HCT116 (cell line): ENCODE measurements around the gene NCOA1. TPM values are rescaled to one million over a fixed set of nuclear protein-coding genes. Genes with fewer than 3 reads are reported as not detected.

Source experiments
- ATAC-seq: fragments of 200-7000 bp; cut with Tn5 transposase; 2 replicates; pipeline ENCODE4 v1.9.1; 2020; ENCODE audit warnings: mild to moderate bottlenecking, moderate library complexity
- BruUV-seq: library from RNA; stranded (reverse); fragments of 400-500 nt; replicated peaks from 2 replicates; lab custom pipeline; 2021; lab: Mats Ljungman, UMichigan
- CTCF ChIA-PET: fragments of 300-600 bp; sonication (Branson Sonifier 250); formaldehyde crosslinking; loops from one replicate; lab custom pipeline; 2021; ENCODE audit warnings: antibody characterized with exemption; lab: Charles Lee
- POLR2A ChIA-PET: fragments of 300-600, 350-600 bp; sonication (Branson Sonifier 250); formaldehyde crosslinking; loops from one replicate; lab custom pipeline; 2021; ENCODE audit warnings: antibody characterized with exemption; lab: Charles Lee
- RAD21 ChIA-PET, 2 experiments: fragments of 300-600 bp; sonication (Branson Sonifier 250); formaldehyde crosslinking; loops; one replicate each; lab custom pipeline; 2023; ENCODE audit warnings: low total read pairs in 2 of 2; ENCODE audit not compliant: uncharacterized antibody in 2 of 2, unreplicated experiment in 2 of 2, low non-redundant PET in 1 of 2; lab: Charles Lee
- DNase-seq: peaks from one replicate; pipeline ENCODE4 v3.0.0-alpha.2; 2010; ENCODE audit warnings: low read depth, low spot score
- H2AFZ ChIP-seq: fragments of 200-600 bp; shearing (Covaris generic), sonication (generic); 2 replicates; pipeline ENCODE4 v1.6.1; 2017; ENCODE audit warnings: low read depth, mixed run types, mixed read lengths, antibody characterized with exemption, low read length; ENCODE audit not compliant: poor library complexity, severe bottlenecking
- H3K27ac ChIP-seq: 2 replicates; pipeline ENCODE4 v1.5.1; 2012; ENCODE audit warnings: low read depth, low read length
- H3K27me3 ChIP-seq: fragments of 200-600 bp; sonication (generic); 2 replicates; pipeline ENCODE4 v1.6.1; 2016; ENCODE audit warnings: mixed run types, low read length, mixed read lengths; ENCODE audit not compliant: insufficient read depth
- H3K36me3 ChIP-seq, 2 experiments: fragments of 200-500 bp in 1 of 2; fragments of 200-600 bp in 1 of 2; sonication (Bioruptor generic) in 1 of 2; sonication (generic) in 1 of 2; 2 replicates each; pipeline versions ENCODE4 v1.5.1 to v1.6.1; 2014 to 2016; ENCODE audit warnings: low read length in 2 of 2, inconsistent platforms in 1 of 2, mixed read lengths in 1 of 2, mixed run types in 1 of 2; ENCODE audit not compliant: insufficient read depth in 2 of 2, control insufficient read depth in 1 of 2
- H3K4me1 ChIP-seq, 2 experiments: fragments of 200-600 bp in 1 of 2; sonication (generic) in 1 of 2; 2 replicates each; pipeline versions ENCODE4 v1.5.1 to v1.6.1; 2012 to 2017; ENCODE audit warnings: low read length in 2 of 2, inconsistent platforms in 1 of 2, mild to moderate bottlenecking in 1 of 2, mixed read lengths in 1 of 2, mixed run types in 1 of 2, moderate library complexity in 1 of 2; ENCODE audit not compliant: insufficient read depth in 2 of 2, control insufficient read depth in 1 of 2
- H3K4me2 ChIP-seq: fragments of 200-600 bp; sonication (generic); 2 replicates; pipeline ENCODE4 v1.6.1; 2017; ENCODE audit warnings: mixed run types, low read length, mixed read lengths
- H3K4me3 ChIP-seq, 2 experiments: fragments of 200-600 bp in 1 of 2; sonication (generic) in 1 of 2; replicated peaks in 1 of 2; 2 replicates each; pipeline ENCODE4 v1.5.1; 2011 to 2016; ENCODE audit warnings: low read length in 2 of 2, control low read depth in 1 of 2, low read depth in 1 of 2, mild to moderate bottlenecking in 1 of 2, mixed read lengths in 1 of 2, mixed run types in 1 of 2
- H3K79me2 ChIP-seq: fragments of 200-600 bp; sonication (generic); 2 replicates; pipeline ENCODE4 v1.6.1; 2017; ENCODE audit warnings: mild to moderate bottlenecking, mixed run types, low read length, moderate library complexity, mixed read lengths; ENCODE audit not compliant: insufficient read depth
- H3K9ac ChIP-seq: fragments of 200-600 bp; sonication (generic); 2 replicates; pipeline ENCODE4 v1.6.1; 2016; ENCODE audit warnings: low read length, mixed read lengths
- H3K9me2 ChIP-seq: fragments of 200-600 bp; sonication (generic), shearing (Covaris generic); 2 replicates; pipeline ENCODE4 v1.6.1; 2017; ENCODE audit warnings: mixed run types, mild to moderate bottlenecking, moderate library complexity; ENCODE audit not compliant: insufficient read depth
- H3K9me3 ChIP-seq, 2 experiments: fragments of 200-500 bp in 1 of 2; fragments of 200-600 bp in 1 of 2; sonication (Bioruptor generic) in 1 of 2; sonication (generic) in 1 of 2; 2 replicates each; pipeline ENCODE4 v1.6.1; 2014 to 2017; ENCODE audit warnings: low read length in 2 of 2, mixed read lengths in 2 of 2, inconsistent platforms in 1 of 2, low read depth in 1 of 2, mild to moderate bottlenecking in 1 of 2, mixed run types in 1 of 2, moderate library complexity in 1 of 2; ENCODE audit not compliant: control insufficient read depth in 1 of 2, insufficient read depth in 1 of 2
- H4K20me1 ChIP-seq: fragments of 200-600 bp; sonication (generic), shearing (Covaris generic); 2 replicates; pipeline ENCODE4 v1.6.1; 2017; ENCODE audit warnings: mixed run types, mild to moderate bottlenecking, moderate library complexity; ENCODE audit not compliant: insufficient read depth
- CBX3 ChIP-seq: IDR thresholded peaks from 2 replicates; pipeline ENCODE4 v1.6.1; 2012; ENCODE audit warnings: low read depth
- EGR1 ChIP-seq: IDR thresholded peaks from 2 replicates; pipeline ENCODE4 v1.6.1; 2012; ENCODE audit warnings: low read depth
- ELF1 ChIP-seq: IDR thresholded peaks from 2 replicates; pipeline ENCODE4 v1.6.1; 2012; ENCODE audit warnings: low read depth, borderline replicate concordance
- EZH2 ChIP-seq: fragments of 200-600 bp; sonication (generic); IDR thresholded peaks from 2 replicates; pipeline ENCODE4 v1.6.1; 2017; ENCODE audit warnings: antibody characterized with exemption, mixed run types
- POLR2AphosphoS5 ChIP-seq: IDR thresholded peaks from 2 replicates; pipeline ENCODE4 v1.6.1; 2011; ENCODE audit warnings: mild to moderate bottlenecking, low read depth, low read length, moderate library complexity
- RAD21 ChIP-seq: IDR thresholded peaks from 2 replicates; pipeline ENCODE4 v1.6.1; 2012; ENCODE audit warnings: low read depth, mild to moderate bottlenecking
- YY1 ChIP-seq: IDR thresholded peaks from 2 replicates; pipeline ENCODE4 v1.6.1; 2011; ENCODE audit warnings: low read length, low read depth, moderate library complexity, mild to moderate bottlenecking; ENCODE audit not compliant: insufficient replicate concordance; ENCODE audit errors: extremely low read depth
- ZFX ChIP-seq: fragments of 450-650 bp; IDR thresholded peaks from 2 replicates; pipeline ENCODE4 v1.6.1; 2017
- intact Hi-C: fragments of 100-400 bp; cut with micrococcal nuclease; formaldehyde crosslinking; loops from 2 replicates; pipeline ENCODE4 v1.10.0; 2022
- total RNA-seq: library from RNA; stranded (reverse); gene quantifications from one replicate; pipeline ENCODE4 v1.2.1, GENCODE V29; 2021; ENCODE audit not compliant: unreplicated experiment
- TF ChIP-seq, protein P1 (sequence below): IDR thresholded peaks from 2 replicates; pipeline ENCODE4 v1.6.1; 2011; ENCODE audit warnings: mild to moderate bottlenecking, low read length, moderate library complexity; ENCODE audit not compliant: insufficient replicate concordance; ENCODE audit errors: extremely low read depth
- TF ChIP-seq, protein P2 (sequence below): IDR thresholded peaks from 2 replicates; pipeline ENCODE4 v1.6.1; 2012
- TF ChIP-seq, protein P3 (sequence below): IDR thresholded peaks from 2 replicates; pipeline ENCODE4 v1.6.1; 2012; ENCODE audit warnings: low read depth

NCOA1 gene
- total RNA-seq, 1 experiment from 2014 or later = 10.4 TPM

DNA sequence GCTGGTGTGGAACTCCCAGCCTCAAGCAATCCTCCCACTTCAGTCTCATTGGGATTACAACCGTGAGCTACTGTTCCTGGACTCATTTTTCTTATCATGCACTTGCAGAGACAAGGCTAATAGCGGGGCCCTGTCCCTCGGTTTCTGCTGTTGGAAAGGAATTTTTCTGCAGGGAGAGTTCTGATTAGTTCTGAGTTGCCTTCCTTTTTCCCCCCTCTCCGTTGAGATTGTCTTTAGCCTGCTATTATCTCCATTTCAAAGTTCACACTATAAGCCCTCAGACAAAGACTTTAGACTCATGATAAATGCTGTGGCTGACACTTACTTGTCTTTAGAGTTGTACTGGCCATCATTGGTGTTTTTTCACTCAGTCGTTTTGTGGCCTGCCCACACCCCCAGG lies 97.2 kb downstream of the NCOA1 start:
- CTCF ChIA-PET = no interaction called here
- no peak for ATAC-seq

More for the DNA sequence above, 97.2 kb downstream of the NCOA1 start:
- no peaks in the 10 kb centered on the region for H3K36me3 ChIP-seq
- H3K9me2 ChIP-seq = no peaks in the 10 kb centered on the region
- intact Hi-C loops = no loop called here
- no peak for DNase-seq
- no peak overlapping the region for H3K9ac ChIP-seq
- H3K27me3 ChIP-seq = no peaks in the 10 kb centered on the region
- no peaks in the 10 kb centered on the region for H3K9me3 ChIP-seq
- no peak overlapping the region for H3K4me2 ChIP-seq
- ChIA-PET POLR2A (no interaction called here), RAD21 (no interaction called here)
- no peaks in the 10 kb centered on the region for H3K4me1 ChIP-seq
- no peak overlapping the region for H3K27ac ChIP-seq
- H3K79me2 ChIP-seq = no peaks in the 10 kb centered on the region
- H3K4me3 ChIP-seq = no peak overlapping the region
- H4K20me1 ChIP-seq = no peaks in the 10 kb centered on the region
- BruUV-seq = no TSS peak
- TF ChIP-seq CBX3 = no peak
- TF ChIP-seq, protein P1, sequence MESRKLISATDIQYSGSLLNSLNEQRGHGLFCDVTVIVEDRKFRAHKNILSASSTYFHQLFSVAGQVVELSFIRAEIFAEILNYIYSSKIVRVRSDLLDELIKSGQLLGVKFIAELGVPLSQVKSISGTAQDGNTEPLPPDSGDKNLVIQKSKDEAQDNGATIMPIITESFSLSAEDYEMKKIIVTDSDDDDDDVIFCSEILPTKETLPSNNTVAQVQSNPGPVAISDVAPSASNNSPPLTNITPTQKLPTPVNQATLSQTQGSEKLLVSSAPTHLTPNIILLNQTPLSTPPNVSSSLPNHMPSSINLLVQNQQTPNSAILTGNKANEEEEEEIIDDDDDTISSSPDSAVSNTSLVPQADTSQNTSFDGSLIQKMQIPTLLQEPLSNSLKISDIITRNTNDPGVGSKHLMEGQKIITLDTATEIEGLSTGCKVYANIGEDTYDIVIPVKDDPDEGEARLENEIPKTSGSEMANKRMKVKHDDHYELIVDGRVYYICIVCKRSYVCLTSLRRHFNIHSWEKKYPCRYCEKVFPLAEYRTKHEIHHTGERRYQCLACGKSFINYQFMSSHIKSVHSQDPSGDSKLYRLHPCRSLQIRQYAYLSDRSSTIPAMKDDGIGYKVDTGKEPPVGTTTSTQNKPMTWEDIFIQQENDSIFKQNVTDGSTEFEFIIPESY = no peak
- TF ChIP-seq, protein P2, sequence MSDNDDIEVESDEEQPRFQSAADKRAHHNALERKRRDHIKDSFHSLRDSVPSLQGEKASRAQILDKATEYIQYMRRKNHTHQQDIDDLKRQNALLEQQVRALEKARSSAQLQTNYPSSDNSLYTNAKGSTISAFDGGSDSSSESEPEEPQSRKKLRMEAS = no peak
- no peak for TF ChIP-seq EZH2
- TF ChIP-seq RAD21 = no peak
- TF ChIP-seq POLR2AphosphoS5 = no peak
- TF ChIP-seq ELF1 = no peak
- TF ChIP-seq, protein P3, sequence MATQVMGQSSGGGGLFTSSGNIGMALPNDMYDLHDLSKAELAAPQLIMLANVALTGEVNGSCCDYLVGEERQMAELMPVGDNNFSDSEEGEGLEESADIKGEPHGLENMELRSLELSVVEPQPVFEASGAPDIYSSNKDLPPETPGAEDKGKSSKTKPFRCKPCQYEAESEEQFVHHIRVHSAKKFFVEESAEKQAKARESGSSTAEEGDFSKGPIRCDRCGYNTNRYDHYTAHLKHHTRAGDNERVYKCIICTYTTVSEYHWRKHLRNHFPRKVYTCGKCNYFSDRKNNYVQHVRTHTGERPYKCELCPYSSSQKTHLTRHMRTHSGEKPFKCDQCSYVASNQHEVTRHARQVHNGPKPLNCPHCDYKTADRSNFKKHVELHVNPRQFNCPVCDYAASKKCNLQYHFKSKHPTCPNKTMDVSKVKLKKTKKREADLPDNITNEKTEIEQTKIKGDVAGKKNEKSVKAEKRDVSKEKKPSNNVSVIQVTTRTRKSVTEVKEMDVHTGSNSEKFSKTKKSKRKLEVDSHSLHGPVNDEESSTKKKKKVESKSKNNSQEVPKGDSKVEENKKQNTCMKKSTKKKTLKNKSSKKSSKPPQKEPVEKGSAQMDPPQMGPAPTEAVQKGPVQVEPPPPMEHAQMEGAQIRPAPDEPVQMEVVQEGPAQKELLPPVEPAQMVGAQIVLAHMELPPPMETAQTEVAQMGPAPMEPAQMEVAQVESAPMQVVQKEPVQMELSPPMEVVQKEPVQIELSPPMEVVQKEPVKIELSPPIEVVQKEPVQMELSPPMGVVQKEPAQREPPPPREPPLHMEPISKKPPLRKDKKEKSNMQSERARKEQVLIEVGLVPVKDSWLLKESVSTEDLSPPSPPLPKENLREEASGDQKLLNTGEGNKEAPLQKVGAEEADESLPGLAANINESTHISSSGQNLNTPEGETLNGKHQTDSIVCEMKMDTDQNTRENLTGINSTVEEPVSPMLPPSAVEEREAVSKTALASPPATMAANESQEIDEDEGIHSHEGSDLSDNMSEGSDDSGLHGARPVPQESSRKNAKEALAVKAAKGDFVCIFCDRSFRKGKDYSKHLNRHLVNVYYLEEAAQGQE = no peak
- no peak for TF ChIP-seq EGR1
- no peak for TF ChIP-seq YY1
- no peak for TF ChIP-seq ZFX
- H2AFZ ChIP-seq = no peak overlapping the region
